Lung (tissue), 12 donors: ENCODE measurements around the gene GSC2. TPM values are rescaled to one million over a fixed set of nuclear protein-coding genes. Genes with fewer than 3 reads are reported as not detected.

Source experiments
- ATAC-seq: fragments of 200-7000 bp; cut with Tn5 transposase; one replicate; pipeline ENCODE4 v1.9.1; 2020; ENCODE audit warnings: moderate number of reproducible peaks; ENCODE audit not compliant: insufficient read depth, low FRiP score
- DNase-seq, 3 donors: peaks; one replicate each; pipeline ENCODE4 v3.0.0-alpha.2; 2013 to 2017
- H3K27ac ChIP-seq, 2 donors: one replicate each; pipeline ENCODE4 v1.5.1; 2013; ENCODE audit warnings: mild to moderate bottlenecking in 2 of 2, moderate library complexity in 2 of 2, control low read depth in 1 of 2, inconsistent platforms in 1 of 2, low read depth in 1 of 2, low read length in 1 of 2
- H3K27me3 ChIP-seq, 3 donors: one replicate each; pipeline ENCODE4 v1.5.1; 2013; ENCODE audit warnings: low read length in 2 of 3; ENCODE audit not compliant: control insufficient read depth in 3 of 3, insufficient read depth in 3 of 3
- H3K36me3 ChIP-seq, 4 donors: one replicate each; pipeline ENCODE4 v1.5.1; 2013; ENCODE audit warnings: low read length in 4 of 4, mild to moderate bottlenecking in 1 of 4, moderate library complexity in 1 of 4; ENCODE audit not compliant: control insufficient read depth in 4 of 4, insufficient read depth in 4 of 4
- H3K4me1 ChIP-seq, 5 donors: one replicate each; pipeline ENCODE4 v1.5.1; 2013; ENCODE audit warnings: low read length in 5 of 5, mild to moderate bottlenecking in 2 of 5, moderate library complexity in 1 of 5; ENCODE audit not compliant: control insufficient read depth in 5 of 5, insufficient read depth in 5 of 5
- H3K4me3 ChIP-seq: one replicate; pipeline ENCODE4 v1.5.1; 2013; ENCODE audit warnings: mild to moderate bottlenecking, control low read depth, moderate library complexity
- H3K9ac ChIP-seq, 2 donors: one replicate each; pipeline ENCODE4 v1.5.1; 2013; ENCODE audit warnings: low read length in 2 of 2, control low read depth in 1 of 2; ENCODE audit not compliant: insufficient read depth in 1 of 2
- H3K9me3 ChIP-seq, 4 donors: one replicate each; pipeline ENCODE4 v1.5.1; 2013; ENCODE audit warnings: low read length in 3 of 4, mild to moderate bottlenecking in 1 of 4, moderate library complexity in 1 of 4; ENCODE audit not compliant: control insufficient read depth in 4 of 4, insufficient read depth in 3 of 4
- CTCF ChIP-seq: IDR thresholded peaks from 2 replicates; pipeline ENCODE4 v1.5.1; 2012; ENCODE audit warnings: mild to moderate bottlenecking; ENCODE audit errors: control extremely low read depth, extremely low read depth
- WGBS, 2 donors: extraction: QIAGEN DNeasy Blood & Tissue Kit; methylation state at CpG; one replicate each; pipeline ENCODE4 v1.1.7; 2013; 5-methylcytosine and 5-hydroxymethylcytosine counted together
- polyA plus RNA-seq, 2 donors: library from polyadenylated mRNA; stranded (reverse); fragments of 200-250 nt; gene quantifications; one replicate each; pipeline ENCODE4 v1.2.1, GENCODE V29; 2013
- total RNA-seq, 2 donors: library from RNA; depleted of rRNA in 1 of 2; stranded (reverse); fragments of >200 nt in 1 of 2; gene quantifications; one replicate each; pipeline ENCODE4 v1.2.1, GENCODE V29; 2014 to 2021
- donor health status: control.
- donor health status: control.
- donor health status: Bipolar disorder and iron deficiency.
- donor health status: healthy.
- donor health status: DM: yes; HTN: yes; CAD: no.

GSC2 gene
- total and polyA plus RNA-seq, 4 donors: not detected

DNA sequence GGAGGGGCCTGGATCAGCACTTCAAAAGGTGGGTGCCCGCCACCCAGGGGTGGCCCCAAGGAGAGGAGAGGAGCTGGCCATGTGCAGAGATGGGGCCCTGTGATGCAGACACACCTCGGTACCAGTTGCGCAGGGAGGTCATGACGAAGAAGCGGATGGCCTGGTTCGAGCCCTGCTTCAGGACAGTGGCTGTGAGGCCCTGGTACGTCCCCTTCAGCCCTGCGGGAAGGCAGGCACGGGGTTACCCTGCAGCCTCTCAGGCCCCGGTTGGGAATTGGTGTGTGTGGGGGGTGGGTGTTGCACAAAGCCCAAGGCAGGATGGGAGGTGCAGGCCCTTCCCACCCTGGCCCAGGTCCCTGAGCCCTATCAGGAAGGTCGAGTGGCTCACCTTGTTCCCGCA lies 26.6 kb upstream of the GSC2 start:
- H3K4me3 ChIP-seq: no peak overlapping the region
- DNase-seq (no peak), ATAC-seq (no peak)
- no peak for TF ChIP-seq CTCF
- H3K27ac ChIP-seq: no peak overlapping the region
- peaks cover 0 to 3% (median 0%) of the 10 kb centered on the region in 4 donors for H3K36me3 ChIP-seq
- no peak overlapping the region for H3K9ac ChIP-seq
- no peaks in the 10 kb centered on the region for H3K27me3 ChIP-seq
- WGBS, 2 donors: 86 to 89% methylated on average over 12 of the region's 12 CpGs
- no peaks in the 10 kb centered on the region for H3K9me3 ChIP-seq
- peaks cover 4 to 39% (median 11%) of the 10 kb centered on the region in 5 donors for H3K4me1 ChIP-seq

DNA sequence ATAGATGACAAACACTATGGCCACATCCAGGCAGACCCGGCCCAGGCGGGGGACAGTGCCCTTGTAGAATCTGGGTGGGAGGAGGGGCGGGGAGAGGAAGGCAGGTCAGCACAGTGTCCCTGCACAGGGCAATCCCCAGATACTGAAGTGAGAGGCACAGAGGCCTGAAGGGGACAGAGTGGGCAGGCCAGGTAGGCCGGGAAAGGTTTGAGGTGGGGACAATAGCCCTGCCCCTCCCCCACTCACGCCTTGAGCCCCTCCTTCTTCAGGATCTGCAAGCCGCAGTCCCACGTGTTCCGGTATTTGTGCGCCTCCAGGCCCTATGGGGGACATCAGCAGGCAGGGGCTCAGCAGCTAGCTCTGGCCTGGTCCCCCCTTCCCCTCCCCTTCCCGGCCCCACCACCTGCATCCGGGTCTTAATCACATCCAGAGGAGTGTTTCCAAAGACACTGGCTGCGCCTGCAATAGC lies 26.1 kb upstream of the GSC2 start:
- H3K9me3 ChIP-seq: no peaks in the 10 kb centered on the region
- H3K9ac ChIP-seq: no peak overlapping the region
- ATAC-seq: no peak
- peaks cover 4 to 39% (median 11%) of the 10 kb centered on the region in 5 donors for H3K4me1 ChIP-seq
- no peak for DNase-seq
- WGBS, 2 donors: 69 to 76% methylated on average over 12 of the region's 12 CpGs
- no peak overlapping the region for H3K4me3 ChIP-seq
- H3K27ac ChIP-seq: no peak overlapping the region
- no peak for TF ChIP-seq CTCF
- H3K27me3 ChIP-seq: no peaks in the 10 kb centered on the region
- H3K36me3 ChIP-seq: peaks cover 0 to 3% (median under 1%) of the 10 kb centered on the region in 4 donors

DNA sequence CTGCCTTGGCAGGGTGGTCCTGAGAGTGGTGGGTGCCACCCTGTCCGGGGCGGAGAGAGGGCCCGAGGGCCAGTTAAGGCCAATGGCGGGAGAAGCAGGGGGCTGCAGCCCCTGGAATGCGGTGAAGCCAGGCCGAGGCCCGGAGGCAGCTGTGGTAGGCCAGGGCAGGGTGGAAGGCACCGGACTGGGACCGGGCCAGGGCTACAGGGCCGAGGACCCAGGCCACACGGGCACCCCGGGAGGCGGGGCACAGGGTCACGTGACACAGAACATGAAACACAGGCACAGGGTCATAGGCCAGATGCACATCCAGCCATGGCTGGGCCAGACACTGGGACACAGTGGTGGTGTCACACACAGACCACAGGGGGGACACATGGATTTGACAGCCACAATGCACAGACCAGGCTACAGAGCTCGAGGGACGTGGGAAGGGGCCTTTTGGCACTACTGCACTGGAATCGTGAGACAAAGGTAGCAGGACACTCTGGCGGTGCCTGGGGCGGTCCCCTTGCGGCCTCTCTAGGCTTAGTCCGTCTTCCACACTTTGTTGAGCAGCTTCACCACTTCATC lies 25.6 kb upstream of the GSC2 start:
- Histone ChIP-seq H3K27me3 (no peaks in the 10 kb centered on the region), H3K27ac (no peak overlapping the region), H3K4me3 (no peak overlapping the region), H3K36me3 (peaks cover 0 to 3% (median under 1%) of the 10 kb centered on the region in 4 donors), H3K9ac (no peak overlapping the region), H3K4me1 (peaks cover 4 to 43% (median 11%) of the 10 kb centered on the region in 5 donors), H3K9me3 (no peaks in the 10 kb centered on the region)
- 81 to 85% methylated on average over 20 to 21 of the region's 21 CpGs for WGBS, 2 donors
- ATAC-seq (no peak), DNase-seq (no peak)
- TF ChIP-seq CTCF: no peak
